ENCODE measurements around the gene NDUFS2. TPM values are rescaled to one million over a fixed set of nuclear protein-coding genes. Genes with fewer than 3 reads are reported as not detected.
A peak's percentile ranks its signal among the peaks of the same experiment; 100 is the strongest.

The NDUFS2 gene
- total and polyA plus RNA-seq, 9 of the 15 experiments (the other 6 are each of a cell fraction or from before 2014, with no cell fraction given), result 70.0 to 176 (median 141) TPM

DNA sequence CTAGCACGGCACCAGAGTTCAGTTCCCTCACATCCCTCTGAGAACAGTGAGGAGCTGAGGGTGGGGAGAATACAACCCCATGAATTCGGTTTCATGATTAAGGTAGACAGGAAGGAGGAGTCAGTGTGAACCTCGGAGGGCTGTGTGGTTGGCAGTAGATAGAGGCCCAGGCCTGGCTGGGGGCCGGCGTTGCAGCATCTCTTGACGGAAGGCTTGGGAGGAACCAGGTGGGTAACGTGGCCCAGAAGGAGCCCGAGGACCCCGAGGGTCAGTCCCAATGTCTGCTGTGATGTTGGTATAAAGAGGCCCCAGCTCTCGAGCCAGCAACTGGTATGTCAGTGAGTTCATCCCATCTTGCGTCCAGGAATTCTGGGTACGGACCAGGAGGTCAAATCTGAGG lies 30.5 kb upstream of the NDUFS2 start:
- WGBS (ENCODE audit: insufficient coverage, low coverage, missing lambda C conversion rate), result 93% methylated on average over 10 of the region's 12 CpGs
- peaks cover 19 to 44% of the 10 kb centered on the region in 2 experiments; a peak in 4 of 5 replicates for H3K4me1 ChIP-seq (replicated peaks in 1 of 2; ENCODE audit: control insufficient read depth in 2 of 2, insufficient read depth in 2 of 2, low read length in 2 of 2)
- no peak for DNase-seq (ENCODE audit: extremely low read depth in 1 of 4, low spot score in 3 of 4)
- H4K20me1 ChIP-seq (replicated peaks; ENCODE audit: control insufficient read depth, insufficient read depth, low read length), result no peaks in the 10 kb centered on the region
- intact Hi-C loops (cut with micrococcal nuclease), result loop anchor here (10.0 kb wide), 1 partner anchor 337 kb away; no protein-coding TSS in a partner anchor
- no peak overlapping the region for H3K4me2 ChIP-seq (ENCODE audit: insufficient read depth, low read length)
- H3K36me3 ChIP-seq (ENCODE audit: control insufficient read depth, insufficient read depth, low read length), result peaks cover 83% of the 10 kb centered on the region
- no peaks in the 10 kb centered on the region for H3K9me3 ChIP-seq (replicated peaks; ENCODE audit: control insufficient read depth, insufficient read depth, low read depth, low read length)
- in situ Hi-C loops (cut with MboI), result no loop called here
- FAIRE-seq, result no peak
- no peak overlapping the region for H2AFZ ChIP-seq (ENCODE audit: low read depth, low read length)
- H3K4me3 ChIP-seq, result no peak overlapping the region
- CTCF ChIA-PET (ENCODE audit: low intra/inter-chr PET ratio), result no interaction called here
- no peak overlapping the region for H3K27ac ChIP-seq (ENCODE audit: extremely low read depth, low read depth, low read length)
- H3K79me2 ChIP-seq (ENCODE audit: control insufficient read depth, insufficient read depth, low read length), result peaks cover 37% of the 10 kb centered on the region
- no TSS peak for BruUV-seq (replicated peaks)
- H3K27me3 ChIP-seq (ENCODE audit: control insufficient read depth in 2 of 2, insufficient read depth in 2 of 2, low read length in 2 of 2), result no peaks in the 10 kb centered on the region
- H3K9me1 ChIP-seq (ENCODE audit: control insufficient read depth, insufficient read depth, low read length), result no peaks in the 10 kb centered on the region
- ATAC-seq, result no peak
- TF ChIP-seq, protein P1, sequence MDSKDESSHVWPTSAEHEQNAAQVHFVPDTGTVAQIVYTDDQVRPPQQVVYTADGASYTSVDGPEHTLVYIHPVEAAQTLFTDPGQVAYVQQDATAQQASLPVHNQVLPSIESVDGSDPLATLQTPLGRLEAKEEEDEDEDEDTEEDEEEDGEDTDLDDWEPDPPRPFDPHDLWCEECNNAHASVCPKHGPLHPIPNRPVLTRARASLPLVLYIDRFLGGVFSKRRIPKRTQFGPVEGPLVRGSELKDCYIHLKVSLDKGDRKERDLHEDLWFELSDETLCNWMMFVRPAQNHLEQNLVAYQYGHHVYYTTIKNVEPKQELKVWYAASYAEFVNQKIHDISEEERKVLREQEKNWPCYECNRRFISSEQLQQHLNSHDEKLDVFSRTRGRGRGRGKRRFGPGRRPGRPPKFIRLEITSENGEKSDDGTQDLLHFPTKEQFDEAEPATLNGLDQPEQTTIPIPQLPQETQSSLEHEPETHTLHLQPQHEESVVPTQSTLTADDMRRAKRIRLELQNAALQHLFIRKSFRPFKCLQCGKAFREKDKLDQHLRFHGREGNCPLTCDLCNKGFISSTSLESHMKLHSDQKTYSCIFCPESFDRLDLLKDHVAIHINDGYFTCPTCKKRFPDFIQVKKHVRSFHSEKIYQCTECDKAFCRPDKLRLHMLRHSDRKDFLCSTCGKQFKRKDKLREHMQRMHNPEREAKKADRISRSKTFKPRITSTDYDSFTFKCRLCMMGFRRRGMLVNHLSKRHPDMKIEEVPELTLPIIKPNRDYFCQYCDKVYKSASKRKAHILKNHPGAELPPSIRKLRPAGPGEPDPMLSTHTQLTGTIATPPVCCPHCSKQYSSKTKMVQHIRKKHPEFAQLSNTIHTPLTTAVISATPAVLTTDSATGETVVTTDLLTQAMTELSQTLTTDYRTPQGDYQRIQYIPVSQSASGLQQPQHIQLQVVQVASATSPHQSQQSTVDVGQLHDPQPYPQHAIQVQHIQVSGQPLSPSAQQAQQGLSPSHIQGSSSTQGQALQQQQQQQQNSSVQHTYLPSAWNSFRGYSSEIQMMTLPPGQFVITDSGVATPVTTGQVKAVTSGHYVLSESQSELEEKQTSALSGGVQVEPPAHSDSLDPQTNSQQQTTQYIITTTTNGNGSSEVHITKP (IDR thresholded peaks at IDR 0.05; ENCODE audit: partially characterized antibody), result no peak
- peak; percentile 37; the same call in 1 of the 2 replicates for TF ChIP-seq RBFOX2 (IDR thresholded peaks at IDR 0.05; ENCODE audit: low read depth, low read length)
- POLR2A ChIA-PET, result interaction anchor here (3.0 to 3.1 kb wide), 2 partner anchors 11 to 14 kb away, joined by 10 to 12 read pairs; no protein-coding TSS in a partner anchor
- H3K9ac ChIP-seq (ENCODE audit: insufficient read depth in 1 of 2, low read depth in 2 of 2, low read length in 2 of 2), result peak overlapping the region in 1 of 2 experiments; percentile 27; a peak in 1 of 4 replicates
